ENCODE measurements around the gene AURKAIP1.
A peak's percentile ranks its signal among the peaks of the same experiment; 100 is the strongest.
"Not testable (repeated sequence)": the region's sequence is repeated elsewhere in the genome, so short reads cannot be mapped to it uniquely, and the experiment has no call there.

Gene AURKAIP1

GRCh38 chr1:1374929-1375662 is at the start of gene AURKAIP1:
AURKAIP1 (minus strand) TSS chr1:1375207; CDS start chr1:1374756, 451 bp downstream.
- peak; percentile 100 for DNase-seq (ENCODE audit: low spot score)

- DNase-seq (ENCODE audit: low spot score), result no peak
These were observed 49.7 kb upstream of the AURKAIP1 start for GRCh38 chr1:1424707-1425106.

GRCh38 chr1:1423245-1423597 is 48.2 kb upstream of the AURKAIP1 start:
- DNase-seq (ENCODE audit: low spot score), result no peak

GRCh38 chr1:1422465-1423244 is 47.6 kb upstream of the AURKAIP1 start:
- no peak for DNase-seq (ENCODE audit: low spot score)

GRCh38 chr1:1421907-1422464 is 47.0 kb upstream of the AURKAIP1 start:
- no peak for DNase-seq (ENCODE audit: low spot score)

- DNase-seq (ENCODE audit: low spot score), result no peak
These were observed 46.3 kb upstream of the AURKAIP1 start, which contains the start of gene ANKRD65 for GRCh38 chr1:1421147-1421906. ANKRD65 (minus strand) TSS chr1:1421276; CDS start chr1:1421005, 271 bp downstream.

GRCh38 chr1:1420654-1421141 is 45.7 kb upstream of the AURKAIP1 start:
- DNase-seq (ENCODE audit: low spot score), result no peak

- DNase-seq (ENCODE audit: low spot score), result no peak
These were observed 45.0 kb upstream of the AURKAIP1 start for GRCh38 chr1:1419813-1420653.

GRCh38 chr1:1419363-1419812 is 44.4 kb upstream of the AURKAIP1 start:
- DNase-seq (ENCODE audit: low spot score), result no peak

- DNase-seq (ENCODE audit: low spot score), result no peak
These were observed 43.7 kb upstream of the AURKAIP1 start for GRCh38 chr1:1418464-1419362.

GRCh38 chr1:1417825-1418463 is 42.9 kb upstream of the AURKAIP1 start:
- not testable (repeated sequence) for DNase-seq (ENCODE audit: low spot score)

GRCh38 chr1:1417396-1417795 is 42.4 kb upstream of the AURKAIP1 start:
- DNase-seq (ENCODE audit: low spot score), result not testable (repeated sequence)

- DNase-seq (ENCODE audit: low spot score), result no peak
These were observed 40.7 kb upstream of the AURKAIP1 start for GRCh38 chr1:1415751-1416150.

GRCh38 chr1:1412311-1412902 is 37.4 kb upstream of the AURKAIP1 start:
- not testable (repeated sequence) for DNase-seq (ENCODE audit: low spot score)

GRCh38 chr1:1411626-1412025 is 36.6 kb upstream of the AURKAIP1 start:
- no peak for DNase-seq (ENCODE audit: low spot score)

- DNase-seq (ENCODE audit: low spot score), result not testable (repeated sequence)
These were observed 35.2 kb upstream of the AURKAIP1 start for GRCh38 chr1:1410238-1410637.

GRCh38 chr1:1407636-1408318 is 32.8 kb upstream of the AURKAIP1 start:
- DNase-seq (ENCODE audit: low spot score), result no peak

All from putamen (tissue), 1 donor.